Hepatocyte (in vitro differentiated cells): ENCODE measurements around the gene MOSMO. TPM values are rescaled to one million over a fixed set of nuclear protein-coding genes. Genes with fewer than 3 reads are reported as not detected.

Experiments
- DNase-seq: peaks from one replicate; pipeline ENCODE4 v3.0.0-alpha.2; 2016; ENCODE audit warnings: low spot score
- H2AFZ ChIP-seq: fragments of 200-600 bp; sonication (generic); 2 replicates; pipeline ENCODE4 v1.6.0; 2016; ENCODE audit warnings: antibody characterized with exemption, mild to moderate bottlenecking
- H3K27ac ChIP-seq: fragments of 200-600 bp; sonication (generic); 2 replicates; pipeline ENCODE4 v1.5.1; 2016; ENCODE audit warnings: mild to moderate bottlenecking
- H3K27me3 ChIP-seq: fragments of 200-600 bp; sonication (generic); 2 replicates; pipeline ENCODE4 v1.6.1; 2016
- H3K36me3 ChIP-seq: fragments of 200-600 bp; sonication (generic); replicated peaks from 2 replicates; pipeline ENCODE4 v1.5.1; 2016; ENCODE audit warnings: low read depth; ENCODE audit not compliant: insufficient read depth
- H3K4me1 ChIP-seq: fragments of 200-600 bp; sonication (generic); 2 replicates; pipeline ENCODE4 v1.5.1; 2016; ENCODE audit warnings: mild to moderate bottlenecking, moderate library complexity; ENCODE audit not compliant: insufficient read depth
- H3K4me2 ChIP-seq: fragments of 200-600 bp; sonication (generic); 2 replicates; pipeline ENCODE4 v1.6.0; 2016
- H3K4me3 ChIP-seq: fragments of 200-600 bp; sonication (generic); 2 replicates; pipeline ENCODE4 v1.5.1; 2016; ENCODE audit warnings: mild to moderate bottlenecking
- H3K79me2 ChIP-seq: fragments of 200-600 bp; sonication (generic); 2 replicates; pipeline ENCODE4 v1.6.0; 2017; ENCODE audit warnings: mild to moderate bottlenecking
- H3K9me2 ChIP-seq: fragments of 200-600 bp; sonication (generic); replicated peaks from 2 replicates; pipeline ENCODE4 v1.6.0; 2017; ENCODE audit warnings: mild to moderate bottlenecking; ENCODE audit not compliant: insufficient read depth
- H3K9me3 ChIP-seq: fragments of 200-600 bp; sonication (generic); 2 replicates; pipeline ENCODE4 v1.5.1; 2016; ENCODE audit warnings: low read depth, mild to moderate bottlenecking
- H4K20me1 ChIP-seq: fragments of 200-600 bp; sonication (generic); 2 replicates; pipeline ENCODE4 v1.6.0; 2016; ENCODE audit warnings: mild to moderate bottlenecking; ENCODE audit not compliant: insufficient read depth, poor library complexity, severe bottlenecking
- EZH2 ChIP-seq: fragments of 200-600 bp; sonication (generic); IDR thresholded peaks from 2 replicates; pipeline ENCODE4 v1.6.1; 2016; ENCODE audit warnings: antibody characterized with exemption, mild to moderate bottlenecking, borderline replicate concordance
- EZH2phosphoT487 ChIP-seq: fragments of 200-600 bp; sonication (generic); IDR thresholded peaks from one replicate; pipeline ENCODE4 v1.6.1; 2018; ENCODE audit warnings: antibody characterized with exemption, mild to moderate bottlenecking, low read depth, moderate library complexity; ENCODE audit not compliant: unreplicated experiment, severe bottlenecking
- WGBS: methylation state at CpG from one replicate; pipeline ENCODE4 v1.1.6; 2016; ENCODE audit warnings: low lambda C conversion rate; ENCODE audit errors: missing lambda C conversion rate; 5-methylcytosine and 5-hydroxymethylcytosine counted together
- polyA plus RNA-seq: library from polyadenylated mRNA; unstranded; fragments of >200 nt; fragmentation: Nextera tagmentation; extraction: Ambion mirVana; gene quantifications from 2 replicates; pipeline ENCODE4 v1.2.1, GENCODE V29; 2016
- total RNA-seq: library from RNA; depleted of rRNA; stranded (reverse); fragments of >200 nt; gene quantifications from 2 replicates; pipeline ENCODE4 v1.2.3, GENCODE V29; 2014
- TF ChIP-seq, protein P1 (sequence below): fragments of 200-600 bp; sonication (generic); IDR thresholded peaks from 2 replicates; pipeline ENCODE4 v1.5.1; 2016; ENCODE audit warnings: antibody characterized with exemption, mild to moderate bottlenecking; ENCODE audit not compliant: poor library complexity

MOSMO gene
- total and polyA plus RNA-seq, 2 experiments from 2014 or later: 6.5 to 16.1 TPM

DNA sequence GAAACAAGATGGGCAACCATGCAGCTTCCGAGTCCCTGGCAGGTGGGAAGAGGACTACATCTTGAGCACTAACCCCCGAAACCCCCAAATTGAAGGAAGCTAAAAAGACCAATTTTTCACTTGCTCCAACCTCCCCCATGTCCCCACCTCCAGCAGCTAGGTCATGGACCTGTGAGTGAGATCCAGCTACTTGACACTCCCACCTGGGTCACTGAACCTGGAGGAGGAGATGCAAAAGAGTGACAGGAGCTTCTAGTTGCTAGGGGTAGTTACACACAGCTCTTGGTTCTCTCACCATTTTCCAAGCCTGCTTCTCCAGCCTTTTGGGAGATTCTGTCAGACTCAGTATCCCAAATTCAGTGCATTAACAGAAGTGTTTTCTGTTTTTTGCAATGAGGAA lies 18.2 kb upstream of the MOSMO start:
- Histone ChIP-seq H3K4me1 (no peaks in the 10 kb centered on the region), H3K9me2 (no peaks in the 10 kb centered on the region), H3K79me2 (no peaks in the 10 kb centered on the region), H3K36me3 (no peaks in the 10 kb centered on the region), H3K4me3 (no peak overlapping the region), H3K4me2 (no peak overlapping the region), H4K20me1 (no peaks in the 10 kb centered on the region), H2AFZ (no peak overlapping the region), H3K27me3 (no peaks in the 10 kb centered on the region), H3K27ac (no peak overlapping the region), H3K9me3 (no peaks in the 10 kb centered on the region)
- TF ChIP-seq EZH2: no peak
- TF ChIP-seq, protein P1, sequence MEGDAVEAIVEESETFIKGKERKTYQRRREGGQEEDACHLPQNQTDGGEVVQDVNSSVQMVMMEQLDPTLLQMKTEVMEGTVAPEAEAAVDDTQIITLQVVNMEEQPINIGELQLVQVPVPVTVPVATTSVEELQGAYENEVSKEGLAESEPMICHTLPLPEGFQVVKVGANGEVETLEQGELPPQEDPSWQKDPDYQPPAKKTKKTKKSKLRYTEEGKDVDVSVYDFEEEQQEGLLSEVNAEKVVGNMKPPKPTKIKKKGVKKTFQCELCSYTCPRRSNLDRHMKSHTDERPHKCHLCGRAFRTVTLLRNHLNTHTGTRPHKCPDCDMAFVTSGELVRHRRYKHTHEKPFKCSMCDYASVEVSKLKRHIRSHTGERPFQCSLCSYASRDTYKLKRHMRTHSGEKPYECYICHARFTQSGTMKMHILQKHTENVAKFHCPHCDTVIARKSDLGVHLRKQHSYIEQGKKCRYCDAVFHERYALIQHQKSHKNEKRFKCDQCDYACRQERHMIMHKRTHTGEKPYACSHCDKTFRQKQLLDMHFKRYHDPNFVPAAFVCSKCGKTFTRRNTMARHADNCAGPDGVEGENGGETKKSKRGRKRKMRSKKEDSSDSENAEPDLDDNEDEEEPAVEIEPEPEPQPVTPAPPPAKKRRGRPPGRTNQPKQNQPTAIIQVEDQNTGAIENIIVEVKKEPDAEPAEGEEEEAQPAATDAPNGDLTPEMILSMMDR: no peak
- no peak for DNase-seq
- WGBS: 96% methylated on average over 2 of the region's 2 CpGs

DNA sequence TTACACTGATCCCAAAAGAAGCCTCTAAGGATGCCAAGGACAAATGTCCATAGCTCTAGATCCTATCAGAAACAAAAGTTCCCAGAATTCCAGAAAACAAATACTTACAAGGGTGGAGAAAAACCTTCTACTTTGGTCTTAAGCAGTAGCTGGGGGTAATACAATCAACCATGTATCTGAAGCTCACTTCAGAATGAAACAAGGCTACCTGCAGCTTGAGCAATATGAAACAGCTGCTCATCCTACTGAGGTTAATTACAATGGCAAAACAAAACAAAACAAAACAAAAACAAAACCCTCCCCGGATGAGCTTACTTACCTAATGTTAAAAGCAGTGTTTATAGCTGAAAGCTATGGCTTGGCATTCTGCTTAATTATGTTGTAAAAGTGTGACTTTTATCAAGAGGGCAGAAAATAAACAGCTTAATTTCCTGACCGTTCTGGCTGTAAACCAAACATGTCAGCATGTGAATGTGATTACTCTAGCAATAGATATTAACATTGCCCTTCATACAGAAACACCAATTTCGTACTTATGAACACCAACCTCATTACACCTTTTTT lies 17.4 kb upstream of the MOSMO start:
- Histone ChIP-seq H3K4me1 (no peaks in the 10 kb centered on the region), H4K20me1 (no peaks in the 10 kb centered on the region), H3K4me2 (no peak overlapping the region), H3K27ac (no peak overlapping the region), H3K36me3 (no peaks in the 10 kb centered on the region), H3K27me3 (no peaks in the 10 kb centered on the region), H3K4me3 (no peak overlapping the region), H2AFZ (no peak overlapping the region), H3K9me2 (no peaks in the 10 kb centered on the region), H3K79me2 (no peaks in the 10 kb centered on the region), H3K9me3 (no peaks in the 10 kb centered on the region)
- no peak for DNase-seq
- no peak for TF ChIP-seq EZH2phosphoT487
- WGBS: 49% methylated on average over 3 of the region's 3 CpGs

- DNase-seq: no peak
- TF ChIP-seq, protein P1: no peak
- no peak for TF ChIP-seq EZH2phosphoT487
- TF ChIP-seq EZH2: no peak
Measured at GRCh38 chr16:21991621-21992020, 16.3 kb upstream of the MOSMO start.

GRCh38 chr16:21994856-21995465 lies 12.9 kb upstream of the MOSMO start:
- no peak overlapping the region for H2AFZ ChIP-seq
- no peaks in the 10 kb centered on the region for H3K79me2 ChIP-seq
- no peaks in the 10 kb centered on the region for H3K9me2 ChIP-seq
- H3K27ac ChIP-seq: no peak overlapping the region
- no peak overlapping the region for H3K4me2 ChIP-seq
- no peaks in the 10 kb centered on the region for H3K9me3 ChIP-seq
- no peaks in the 10 kb centered on the region for H4K20me1 ChIP-seq
- TF ChIP-seq EZH2: no peak
- no peak for TF ChIP-seq EZH2phosphoT487
- TF ChIP-seq, protein P1: no peak
- peaks cover 12% of the 10 kb centered on the region for H3K4me1 ChIP-seq
- WGBS: 86% methylated on average over 13 of the region's 13 CpGs
- no peak for DNase-seq
- H3K4me3 ChIP-seq: no peak overlapping the region
- no peaks in the 10 kb centered on the region for H3K36me3 ChIP-seq
- H3K27me3 ChIP-seq: no peaks in the 10 kb centered on the region

More at GRCh38 chr16:21991621-21992020, 16.3 kb upstream of the MOSMO start:
- H3K36me3 ChIP-seq: no peaks in the 10 kb centered on the region
- no peaks in the 10 kb centered on the region for H3K9me3 ChIP-seq
- no peaks in the 10 kb centered on the region for H4K20me1 ChIP-seq
- H2AFZ ChIP-seq: no peak overlapping the region
- no peaks in the 10 kb centered on the region for H3K9me2 ChIP-seq
- no peaks in the 10 kb centered on the region for H3K27me3 ChIP-seq
- 80% methylated on average over 6 of the region's 6 CpGs for WGBS
- no peaks in the 10 kb centered on the region for H3K4me1 ChIP-seq
- no peak overlapping the region for H3K4me3 ChIP-seq
- no peak overlapping the region for H3K27ac ChIP-seq
- H3K4me2 ChIP-seq: no peak overlapping the region
- H3K79me2 ChIP-seq: no peaks in the 10 kb centered on the region
